CMK (cell line): ENCODE data around the gene ENTPD8.
A peak's percentile ranks its signal among the peaks of the same experiment; 100 is the strongest.
"Not testable (repeated sequence)": the region's sequence is repeated elsewhere in the genome, so short reads cannot be mapped to it uniquely, and the experiment has no call there.

Experiments used
- DNase-seq: peaks from one replicate; pipeline ENCODE4 v3.0.0-alpha.2; 2010; ENCODE audit warnings: low read depth

The ENTPD8 gene

GRCh38 chr9:137458194-137459151, 17.3 kb upstream of the ENTPD8 start:
- peak; percentile 53 for DNase-seq

- no peak for DNase-seq
These were observed 16.4 kb upstream of the ENTPD8 start for GRCh38 chr9:137457406-137458193.

GRCh38 chr9:137456864-137457405, 15.8 kb upstream of the ENTPD8 start:
- no peak for DNase-seq

GRCh38 chr9:137456061-137456863, 15.1 kb upstream of the ENTPD8 start:
- DNase-seq = no peak

GRCh38 chr9:137455359-137455991, 14.3 kb upstream of the ENTPD8 start:
- DNase-seq = no peak

GRCh38 chr9:137454597-137455358, 13.6 kb upstream of the ENTPD8 start:
- no peak for DNase-seq

GRCh38 chr9:137454145-137454596, 13.0 kb upstream of the ENTPD8 start:
- peak; percentile 75 for DNase-seq

GRCh38 chr9:137453643-137454081, 12.5 kb upstream of the ENTPD8 start:
- DNase-seq = peak; percentile 95

- DNase-seq = no peak
These were observed 11.8 kb upstream of the ENTPD8 start for GRCh38 chr9:137452761-137453642.

GRCh38 chr9:137452006-137452760, 11.0 kb upstream of the ENTPD8 start:
- peak; percentile 97 for DNase-seq

GRCh38 chr9:137451264-137452005, 10.3 kb upstream of the ENTPD8 start:
- DNase-seq = not testable (repeated sequence)

- DNase-seq = peak; percentile 93
These were observed 9.5 kb upstream of the ENTPD8 start for GRCh38 chr9:137450539-137451222.

GRCh38 chr9:137449931-137450538, 8.9 kb upstream of the ENTPD8 start:
- peak; percentile 99 for DNase-seq

- no peak for DNase-seq
These were observed 8.1 kb upstream of the ENTPD8 start for GRCh38 chr9:137449081-137449844.

GRCh38 chr9:137448602-137448962, 7.4 kb upstream of the ENTPD8 start:
- DNase-seq = no peak
